GM23248 (cell line): ENCODE results near the gene XPO4. TPM values are rescaled to one million over a fixed set of nuclear protein-coding genes. Genes with fewer than 3 reads are reported as not detected.

Source experiments
- DNase-seq: peaks from one replicate; pipeline ENCODE4 v3.0.0-alpha.2; 2015
- H2AFZ ChIP-seq: fragments of 200-600 bp; sonication (generic); 2 replicates; pipeline ENCODE4 v1.6.1; 2016; ENCODE audit warnings: antibody characterized with exemption
- H3F3A ChIP-seq: fragments of 200-600 bp; sonication (generic); 2 replicates; pipeline ENCODE4 v1.6.1; 2016; ENCODE audit warnings: mild to moderate bottlenecking, antibody characterized with exemption, mixed run types; ENCODE audit not compliant: insufficient read depth
- H3K27ac ChIP-seq: fragments of 200-600 bp; sonication (generic); 2 replicates; pipeline ENCODE4 v1.5.1; 2016; ENCODE audit warnings: mild to moderate bottlenecking
- H3K27me3 ChIP-seq: fragments of 200-600 bp; sonication (generic); replicated peaks from 2 replicates; pipeline ENCODE4 v1.6.1; 2016; ENCODE audit warnings: mild to moderate bottlenecking; ENCODE audit not compliant: insufficient read depth
- H3K36me3 ChIP-seq: fragments of 200-600 bp; sonication (generic); 2 replicates; pipeline ENCODE4 v1.6.1; 2016; ENCODE audit warnings: low read depth, mild to moderate bottlenecking
- H3K4me1 ChIP-seq: fragments of 200-600 bp; sonication (generic); 2 replicates; pipeline ENCODE4 v1.6.1; 2016; ENCODE audit warnings: mild to moderate bottlenecking; ENCODE audit not compliant: insufficient read depth
- H3K4me2 ChIP-seq: fragments of 200-600 bp; sonication (generic); one replicate; pipeline ENCODE4 v1.6.1; 2016; ENCODE audit warnings: mild to moderate bottlenecking; ENCODE audit not compliant: unreplicated experiment
- H3K4me3 ChIP-seq: fragments of 200-600 bp; sonication (generic); 2 replicates; pipeline ENCODE4 v1.5.1; 2016; ENCODE audit warnings: mild to moderate bottlenecking
- H3K79me2 ChIP-seq: fragments of 200-600 bp; sonication (generic); 2 replicates; pipeline ENCODE4 v1.6.1; 2016; ENCODE audit warnings: mild to moderate bottlenecking; ENCODE audit not compliant: insufficient read depth
- H3K9ac ChIP-seq: fragments of 200-600 bp; sonication (generic); 2 replicates; pipeline ENCODE4 v1.6.1; 2016; ENCODE audit warnings: mild to moderate bottlenecking
- H3K9me2 ChIP-seq: fragments of 200-600 bp; sonication (generic); 2 replicates; pipeline ENCODE4 v1.6.1; 2016; ENCODE audit warnings: mixed run types, mild to moderate bottlenecking, moderate library complexity; ENCODE audit not compliant: insufficient read depth
- H3K9me3 ChIP-seq: fragments of 200-600 bp; sonication (generic); one replicate; pipeline ENCODE4 v1.6.1; 2017; ENCODE audit warnings: low read depth
- H4K20me1 ChIP-seq: fragments of 200-600 bp; sonication (generic); 2 replicates; pipeline ENCODE4 v1.6.0; 2016; ENCODE audit not compliant: insufficient read depth
- EZH2 ChIP-seq: fragments of 200-600 bp; sonication (generic); IDR thresholded peaks from 2 replicates; pipeline ENCODE4 v1.6.1; 2018; ENCODE audit warnings: antibody characterized with exemption, mild to moderate bottlenecking; ENCODE audit not compliant: insufficient read depth, poor library complexity, severe bottlenecking
- EZH2phosphoT487 ChIP-seq: fragments of 200-600 bp; sonication (generic); IDR thresholded peaks from 2 replicates; pipeline ENCODE4 v1.6.1; 2018; ENCODE audit warnings: antibody characterized with exemption, moderate library complexity, mild to moderate bottlenecking, low read depth; ENCODE audit not compliant: insufficient read depth
- WGBS, 2 experiments: methylation state at CpG; one replicate each; pipeline ENCODE4 v1.1.6; 2015 to 2017; ENCODE audit warnings: low lambda C conversion rate in 2 of 2, low coverage in 1 of 2; ENCODE audit errors: missing lambda C conversion rate in 2 of 2; 5-methylcytosine and 5-hydroxymethylcytosine counted together
- in situ Hi-C: fragments of 300-500 bp; cut with MboI; formaldehyde crosslinking; loops from 2 replicates; pipeline ENCODE4 v1.15.0; 2020
- polyA plus RNA-seq: library from polyadenylated mRNA; unstranded; fragments of >200 nt; fragmentation: Nextera tagmentation; extraction: Ambion mirVana; gene quantifications from 2 replicates; pipeline ENCODE4 v1.2.1, GENCODE V29; 2016
- total RNA-seq: library from RNA; depleted of rRNA; stranded (reverse); fragments of >200 nt; shearing (Covaris generic); gene quantifications from 2 replicates; pipeline ENCODE4 v1.2.3, GENCODE V29; 2014

Gene XPO4
- total and polyA plus RNA-seq, 2 experiments from 2014 or later = 4.9 to 15.0 TPM

- no peak overlapping the region for H2AFZ ChIP-seq
- no peaks in the 10 kb centered on the region for H3K9me3 ChIP-seq
- H3K9ac ChIP-seq = no peak overlapping the region
- TF ChIP-seq EZH2 = no peak
- no peak for TF ChIP-seq EZH2phosphoT487
- no peaks in the 10 kb centered on the region for H3K27me3 ChIP-seq
- no peaks in the 10 kb centered on the region for H3K9me2 ChIP-seq
- no peak overlapping the region for H3K4me3 ChIP-seq
- H4K20me1 ChIP-seq = no peaks in the 10 kb centered on the region
- no peaks in the 10 kb centered on the region for H3K36me3 ChIP-seq
- H3K79me2 ChIP-seq = no peaks in the 10 kb centered on the region
- DNase-seq = no peak
- 46 to 47% methylated on average over 6 of the region's 6 CpGs for WGBS, 2 experiments
- in situ Hi-C loops = no loop called here
- H3K4me1 ChIP-seq = no peaks in the 10 kb centered on the region
- H3F3A ChIP-seq = no peaks in the 10 kb centered on the region
- H3K4me2 ChIP-seq = no peak overlapping the region
- no peak overlapping the region for H3K27ac ChIP-seq
Measured at GRCh38 chr13:20908714-20909497, 6.4 kb upstream of the XPO4 start.

GRCh38 chr13:20904908-20905307 is 2.4 kb upstream of the XPO4 start:
- Histone ChIP-seq H3F3A (peaks cover 8% of the 10 kb centered on the region; the same call in 1 of the 2 replicates), H3K9me2 (no peaks in the 10 kb centered on the region), H3K9ac (no peak overlapping the region), H3K4me2 (no peak overlapping the region), H3K36me3 (no peaks in the 10 kb centered on the region; the same call in 1 of the 2 replicates), H3K27ac (no peak overlapping the region), H3K4me1 (peaks cover 14% of the 10 kb centered on the region), H3K4me3 (no peak overlapping the region), H3K27me3 (no peaks in the 10 kb centered on the region), H4K20me1 (no peaks in the 10 kb centered on the region), H2AFZ (no peak overlapping the region), H3K79me2 (peaks cover 25% of the 10 kb centered on the region), H3K9me3 (no peaks in the 10 kb centered on the region)
- no peak for DNase-seq
- TF ChIP-seq EZH2phosphoT487 (no peak), EZH2 (no peak)
- in situ Hi-C loops = no loop called here

DNA sequence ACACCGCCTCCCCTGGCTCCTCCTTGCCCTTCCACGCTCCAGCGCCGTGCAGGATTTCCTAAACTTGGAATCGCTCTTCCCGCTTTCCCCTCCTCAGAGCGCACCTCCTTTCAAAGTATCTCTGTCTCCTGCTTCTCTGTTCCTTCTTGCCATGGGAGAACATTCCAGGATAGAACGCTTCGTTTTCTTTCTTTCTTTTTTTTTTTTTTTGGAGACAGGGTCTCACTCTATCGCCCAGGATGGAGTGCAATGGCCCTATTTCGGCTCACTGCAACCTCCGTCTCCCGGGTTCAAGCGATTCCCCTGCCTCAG is 574 bp upstream of the XPO4 start:
- TF ChIP-seq EZH2phosphoT487 = no peak
- no peak for TF ChIP-seq EZH2
- Histone ChIP-seq H3K36me3 (no peaks in the 10 kb centered on the region; the same call in none of the 2 replicates), H3K9me2 (no peaks in the 10 kb centered on the region), H2AFZ (peak overlapping the region; percentile 80), H3K9me3 (no peaks in the 10 kb centered on the region), H4K20me1 (no peaks in the 10 kb centered on the region), H3K27me3 (no peaks in the 10 kb centered on the region), H3K9ac (peak overlapping the region; percentile 89), H3K27ac (peak overlapping the region; percentile 80), H3K79me2 (peaks cover 43% of the 10 kb centered on the region), H3K4me1 (peaks cover 14% of the 10 kb centered on the region), H3K4me3 (peak overlapping the region; percentile 90), H3K4me2 (peak overlapping the region; percentile 26), H3F3A (peaks cover 8% of the 10 kb centered on the region; the same call in 1 of the 2 replicates)
- 17 to 21% methylated on average over 14 of the region's 14 CpGs for WGBS, 2 experiments
- DNase-seq = no peak
- in situ Hi-C loops = no loop called here

- no peaks in the 10 kb centered on the region for H3K9me2 ChIP-seq
- peak overlapping the region; percentile 89 for H3K4me2 ChIP-seq
- peak overlapping the region; percentile 79 for H2AFZ ChIP-seq
- H3K79me2 ChIP-seq = peaks cover 55% of the 10 kb centered on the region
- H3F3A ChIP-seq = peaks cover 8% of the 10 kb centered on the region; the same call in 1 of the 2 replicates
- TF ChIP-seq EZH2 = no peak
- TF ChIP-seq EZH2phosphoT487 = no peak
- WGBS, 2 experiments = 4 to 5% methylated on average over 21 of the region's 21 CpGs
- peak; percentile 75 for DNase-seq
- peak overlapping the region; percentile 80 for H3K27ac ChIP-seq
- no peaks in the 10 kb centered on the region for H3K9me3 ChIP-seq
- H4K20me1 ChIP-seq = no peaks in the 10 kb centered on the region
- no peaks in the 10 kb centered on the region; the same call in none of the 2 replicates for H3K36me3 ChIP-seq
- H3K4me3 ChIP-seq = peak overlapping the region; percentile 90
- peaks cover 14% of the 10 kb centered on the region for H3K4me1 ChIP-seq
- no peaks in the 10 kb centered on the region for H3K27me3 ChIP-seq
- in situ Hi-C loops = no loop called here
- H3K9ac ChIP-seq = peak overlapping the region; percentile 89
Measured at GRCh38 chr13:20901668-20902437, 693 bp downstream of the XPO4 start.
